Inferior parietal cortex (tissue), 1 donor: ENCODE data around the gene GLI2.
A peak's percentile ranks its signal among the peaks of the same experiment; 100 is the strongest.

ENCODE experiments used
- DNase-seq: peaks from one replicate; pipeline ENCODE4 v3.0.0-alpha.2; 2016; ENCODE audit errors: extremely low spot score

The GLI2 gene

DNA sequence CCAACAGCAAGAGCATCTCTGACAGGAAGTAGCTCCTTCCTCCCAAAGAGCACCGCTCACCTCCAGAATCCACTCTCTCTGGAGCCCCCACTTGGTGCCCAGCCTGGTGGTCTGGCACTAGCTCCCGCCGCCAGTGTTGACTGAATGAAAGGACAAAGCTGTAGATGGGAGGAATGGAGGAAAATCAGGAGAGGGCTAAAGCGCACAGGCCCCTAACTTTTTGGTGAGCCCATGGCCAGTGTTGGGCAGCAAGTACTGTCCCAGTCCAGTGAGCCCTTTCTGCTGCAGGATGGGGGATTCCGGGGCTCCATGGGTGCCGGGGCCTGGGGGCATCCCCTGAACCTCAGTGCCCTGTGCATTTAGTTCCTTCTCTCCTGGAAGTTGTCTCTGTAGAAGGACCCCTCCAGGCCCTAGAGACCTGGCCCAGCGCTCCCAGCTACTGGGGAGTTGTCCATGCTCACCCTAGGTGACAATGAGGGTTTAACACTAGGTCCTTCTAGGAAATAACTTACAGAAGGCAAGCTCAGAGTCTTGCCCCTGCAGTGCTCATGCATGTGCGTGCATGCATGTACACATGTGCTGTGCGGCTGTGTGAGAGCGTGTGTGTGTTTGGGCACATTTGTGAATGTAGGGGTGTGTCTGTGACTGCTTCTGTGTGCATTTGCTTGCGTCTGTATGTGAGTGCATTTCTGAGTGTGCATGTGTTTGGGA lies 33.6 kb downstream of the GLI2 start:
- DNase-seq: no peak

DNA sequence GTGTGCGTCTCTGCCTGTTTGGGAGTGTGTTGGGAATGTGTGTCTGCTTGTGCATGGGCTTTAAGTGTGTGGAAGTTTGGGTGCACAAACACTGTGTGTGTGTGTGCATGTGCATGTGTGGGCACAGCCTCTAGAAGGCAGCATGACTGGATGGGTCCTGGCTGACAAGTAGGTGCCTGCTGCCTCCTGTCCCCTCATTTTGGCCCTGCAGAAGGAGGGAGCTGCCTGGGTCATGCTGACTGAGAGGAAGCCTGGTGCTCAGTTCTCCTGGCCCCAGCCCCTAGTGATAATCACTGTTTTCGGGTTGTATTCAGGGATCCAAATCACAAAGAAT lies 34.1 kb downstream of the GLI2 start:
- no peak for DNase-seq

DNA sequence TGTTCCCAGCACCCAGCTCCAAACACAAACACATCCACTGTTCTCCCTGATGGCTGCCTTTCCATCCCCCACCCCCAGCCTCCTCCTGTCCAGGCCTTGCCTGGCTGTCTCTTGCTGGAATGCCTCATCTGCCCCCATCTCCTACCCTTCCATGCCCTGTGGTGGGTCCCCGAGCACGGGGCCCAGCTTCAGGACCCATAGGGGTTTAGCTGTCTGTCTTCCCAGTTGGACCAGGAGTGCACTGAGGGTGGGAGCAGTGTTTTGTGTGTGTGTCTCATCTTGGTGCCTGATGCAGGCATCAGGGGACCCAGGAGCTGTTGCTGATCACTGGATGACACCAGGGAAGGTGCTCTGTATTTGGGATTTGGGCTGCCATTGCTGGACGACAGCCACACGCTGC lies 34.5 kb downstream of the GLI2 start:
- no peak for DNase-seq

DNA sequence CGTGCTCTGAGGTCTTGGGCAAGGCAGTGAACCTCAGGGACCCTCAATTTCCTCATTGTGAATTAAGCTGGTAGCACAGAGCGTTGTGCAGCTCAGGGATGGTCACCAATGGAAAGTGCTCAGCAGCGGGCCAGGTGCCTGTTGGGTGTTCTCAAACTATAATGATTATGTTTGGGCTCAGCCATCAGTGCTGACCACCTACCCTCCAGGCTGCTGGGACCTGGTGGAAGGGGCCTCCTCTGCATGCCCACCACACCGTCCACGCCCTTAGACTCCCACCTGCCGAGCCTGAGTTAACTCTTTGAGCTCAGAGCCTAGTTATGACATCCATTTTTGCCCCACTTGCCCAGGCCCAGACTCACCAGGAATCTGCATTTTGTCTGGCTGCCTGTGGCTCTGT lies 35.0 kb downstream of the GLI2 start:
- no peak for DNase-seq

DNA sequence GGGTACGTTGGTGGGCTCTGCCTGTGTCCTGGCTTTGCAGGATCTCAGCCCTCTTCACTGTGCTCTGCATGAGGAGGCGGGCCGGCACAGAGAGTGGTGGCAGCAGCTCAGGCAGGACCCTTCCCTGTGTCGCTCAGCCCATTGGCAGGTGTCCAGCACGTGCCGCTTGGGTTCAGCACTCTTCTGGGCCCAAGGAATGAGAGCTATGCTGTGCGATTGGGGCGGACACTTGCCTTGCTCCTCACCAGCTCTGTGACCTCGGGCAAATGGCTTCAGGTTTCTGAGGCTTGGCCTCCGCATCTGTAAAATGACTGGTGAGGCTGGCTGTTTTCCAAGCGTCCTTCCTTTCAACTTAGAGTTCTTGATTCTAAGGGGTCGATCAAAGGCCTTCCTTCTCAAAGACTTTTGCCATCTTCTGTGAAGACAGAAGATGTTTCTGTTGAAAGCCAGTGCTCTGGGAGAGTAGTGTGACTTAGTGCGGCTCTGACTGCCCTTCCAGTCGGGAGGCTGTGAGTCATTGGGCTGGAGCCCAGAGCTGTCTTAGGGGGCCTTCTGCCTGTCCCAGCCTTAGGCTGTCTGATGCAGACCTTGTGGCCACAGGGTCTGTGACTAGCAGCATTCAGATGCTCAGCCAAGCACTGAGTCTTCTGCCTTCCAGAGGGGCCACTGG lies 35.6 kb downstream of the GLI2 start:
- no peak for DNase-seq

DNA sequence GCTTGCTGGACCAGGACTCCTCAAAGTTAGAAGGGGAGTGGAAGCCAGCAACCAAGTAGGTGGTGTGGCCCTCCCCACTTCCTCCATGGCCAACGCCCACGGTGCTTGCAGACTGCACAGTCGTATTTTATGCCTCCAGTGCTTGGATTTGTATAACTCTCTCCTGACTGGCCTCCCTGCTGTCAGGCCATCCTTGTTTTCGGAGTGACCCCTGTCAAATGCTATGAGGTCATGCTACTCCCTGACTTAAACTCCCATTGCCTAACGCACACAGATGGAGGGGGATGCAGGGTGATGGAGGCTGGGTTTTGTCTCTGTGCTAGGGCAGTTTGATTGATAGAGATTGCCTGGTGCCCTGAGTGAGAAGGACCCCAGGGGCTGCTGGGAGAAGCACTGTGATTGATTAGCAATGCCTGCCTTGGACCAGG lies 36.1 kb downstream of the GLI2 start:
- DNase-seq: no peak

DNA sequence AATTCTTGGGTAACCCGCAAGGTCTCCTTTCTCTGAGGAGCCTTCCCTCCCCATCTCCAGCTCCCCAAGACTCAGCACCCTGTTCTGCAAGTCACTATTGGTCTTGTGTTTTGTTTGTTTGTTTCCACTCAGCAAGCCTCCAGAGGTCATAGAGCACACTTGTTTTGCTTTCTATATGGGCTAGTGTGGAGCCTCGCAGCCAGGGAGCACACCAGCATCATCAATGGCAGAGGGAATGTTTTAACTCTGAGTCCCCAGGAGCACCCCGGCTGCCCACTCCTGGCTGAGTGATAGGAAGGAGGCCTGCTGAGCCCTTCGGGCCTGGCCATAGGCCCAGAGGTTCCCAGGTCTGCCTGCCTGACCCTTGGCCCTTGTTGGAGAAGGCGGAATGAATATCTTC lies 36.6 kb downstream of the GLI2 start:
- DNase-seq: no peak

DNA sequence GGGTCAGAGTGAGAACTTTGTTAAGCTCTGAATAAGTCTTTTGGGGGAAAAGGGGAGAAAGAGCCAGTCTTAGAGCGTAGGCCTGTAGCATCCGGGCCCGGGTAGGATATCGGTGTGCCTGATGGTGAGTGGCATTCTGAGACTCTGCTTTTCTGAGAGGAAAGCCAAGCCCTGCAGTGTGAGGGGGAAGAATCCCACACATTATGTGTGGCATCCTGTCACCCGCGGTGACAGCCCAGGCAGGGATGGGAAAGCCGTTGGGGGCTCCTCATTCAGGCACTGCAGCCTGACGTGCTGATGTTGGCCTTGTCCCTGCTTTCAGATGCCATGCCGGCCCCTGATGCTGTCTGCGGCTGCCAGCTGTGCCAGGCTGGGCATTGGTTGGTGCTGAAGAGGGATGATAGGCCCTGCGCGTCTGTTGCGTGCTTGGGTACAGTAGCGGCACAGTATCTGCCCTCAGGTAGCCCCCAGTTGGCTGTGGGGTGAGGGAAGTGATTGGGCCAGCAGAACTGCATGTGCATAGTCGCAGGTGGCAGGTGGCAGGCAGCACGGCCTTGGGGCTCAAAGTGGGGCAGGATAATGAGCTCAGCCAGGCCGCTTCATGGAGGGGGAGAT lies 37.6 kb downstream of the GLI2 start:
- DNase-seq: no peak

DNA sequence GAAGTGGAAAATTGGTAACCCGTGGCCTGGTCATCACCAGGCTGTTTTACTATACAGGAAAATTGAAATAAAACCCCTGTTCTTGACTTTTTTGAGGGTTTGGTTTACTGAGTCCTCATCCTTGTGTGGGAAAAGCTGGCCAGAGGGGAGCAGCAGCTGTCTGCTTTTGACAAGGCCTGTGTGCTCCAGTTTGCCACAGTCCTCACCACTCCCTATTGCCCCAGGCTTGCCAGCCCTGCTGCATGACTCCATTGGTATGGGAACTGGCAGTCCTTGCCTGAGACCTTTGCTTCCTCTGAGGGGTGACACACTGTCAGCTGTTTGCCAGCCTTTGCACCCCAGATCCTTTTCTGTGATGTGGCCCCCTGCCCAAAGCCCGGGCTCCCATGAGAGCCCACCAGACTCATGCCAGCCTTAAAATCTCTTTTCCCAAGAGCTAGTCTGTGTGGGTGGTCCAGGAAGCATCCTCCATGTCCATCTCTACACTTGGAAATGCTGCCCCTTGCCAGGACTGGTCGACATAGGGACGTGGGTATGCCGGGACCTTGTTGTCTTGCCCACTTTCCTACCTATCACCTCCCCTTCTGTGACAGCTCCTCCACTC lies 39.0 kb downstream of the GLI2 start:
- no peak for DNase-seq

DNA sequence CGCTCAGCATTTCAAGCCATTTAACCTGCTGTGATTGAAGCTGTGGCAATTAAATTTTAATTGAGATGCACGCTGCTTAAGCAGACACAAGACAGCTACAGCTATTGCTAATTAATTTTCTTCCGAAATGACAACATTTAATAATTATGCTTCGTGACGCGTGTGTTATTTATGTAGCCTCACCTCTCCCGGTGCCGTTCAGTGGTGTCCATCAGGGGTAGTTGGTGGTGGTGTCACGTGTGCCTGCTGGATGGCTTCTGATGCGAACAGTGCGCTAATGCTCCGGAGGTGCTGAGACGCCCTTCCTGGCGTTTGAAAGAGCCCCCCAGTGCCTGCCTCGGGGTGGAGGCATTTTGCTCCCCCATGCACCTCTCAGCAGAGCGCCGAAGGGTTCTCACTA lies 39.5 kb downstream of the GLI2 start:
- no peak for DNase-seq

DNA sequence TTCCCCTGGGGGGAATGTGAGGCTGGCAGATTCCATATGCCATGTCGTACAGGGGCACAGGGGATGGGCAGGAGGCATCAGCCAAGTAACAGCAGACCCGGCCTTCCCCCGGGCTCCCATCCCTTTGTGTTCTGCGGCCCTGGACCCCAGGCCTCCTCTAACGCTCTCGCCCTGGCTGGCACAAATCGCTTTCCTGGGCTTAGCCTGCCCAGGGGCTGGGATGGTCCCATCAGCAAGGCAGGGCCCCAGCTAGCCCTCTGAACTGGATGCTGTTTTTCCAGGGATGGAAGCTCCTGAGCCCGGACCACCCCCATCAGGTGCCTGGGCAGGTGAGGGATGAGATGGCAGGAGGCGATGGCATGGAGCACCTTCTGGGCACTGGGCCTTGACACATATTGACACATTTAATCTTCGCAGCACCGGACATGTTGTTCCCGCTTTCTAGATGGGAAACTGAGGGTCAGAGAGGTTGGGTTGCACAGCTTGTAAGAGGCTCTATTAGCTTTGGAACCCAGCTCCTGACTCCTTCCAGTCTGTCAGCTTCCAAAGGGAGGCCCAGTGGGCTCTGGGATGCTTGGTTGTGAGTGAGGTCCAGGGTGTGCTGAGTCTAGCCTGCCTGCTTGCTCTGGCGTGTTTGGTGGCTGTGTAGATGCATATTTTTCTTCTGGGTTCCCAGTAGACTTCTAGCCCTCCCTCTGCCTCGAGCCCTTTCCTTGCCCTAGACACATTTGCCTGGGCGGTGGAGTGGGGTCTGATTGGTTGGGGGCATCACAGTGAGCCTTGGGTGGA lies 40.3 kb downstream of the GLI2 start:
- no peak for DNase-seq

DNA sequence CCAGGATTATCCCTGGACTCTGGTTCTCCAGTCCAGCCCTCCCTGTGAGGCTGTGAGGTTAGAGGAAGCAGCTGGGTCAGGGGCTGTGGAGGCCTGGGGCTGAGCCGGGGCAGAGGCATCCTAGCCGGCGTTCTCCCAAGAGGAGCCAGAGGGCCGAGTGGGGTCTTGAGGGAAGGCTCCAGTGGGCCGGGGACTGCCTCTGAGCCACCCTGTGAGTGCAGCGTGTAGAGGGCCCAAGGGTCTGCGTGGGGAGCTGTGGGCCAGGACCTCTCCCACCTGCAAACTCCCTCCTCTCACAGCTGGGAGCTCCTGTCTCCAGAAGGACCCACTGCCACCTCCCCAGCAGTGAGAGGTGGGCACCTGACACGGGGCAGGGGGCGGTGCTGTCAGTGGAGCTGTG lies 41.0 kb downstream of the GLI2 start:
- DNase-seq: no peak

DNA sequence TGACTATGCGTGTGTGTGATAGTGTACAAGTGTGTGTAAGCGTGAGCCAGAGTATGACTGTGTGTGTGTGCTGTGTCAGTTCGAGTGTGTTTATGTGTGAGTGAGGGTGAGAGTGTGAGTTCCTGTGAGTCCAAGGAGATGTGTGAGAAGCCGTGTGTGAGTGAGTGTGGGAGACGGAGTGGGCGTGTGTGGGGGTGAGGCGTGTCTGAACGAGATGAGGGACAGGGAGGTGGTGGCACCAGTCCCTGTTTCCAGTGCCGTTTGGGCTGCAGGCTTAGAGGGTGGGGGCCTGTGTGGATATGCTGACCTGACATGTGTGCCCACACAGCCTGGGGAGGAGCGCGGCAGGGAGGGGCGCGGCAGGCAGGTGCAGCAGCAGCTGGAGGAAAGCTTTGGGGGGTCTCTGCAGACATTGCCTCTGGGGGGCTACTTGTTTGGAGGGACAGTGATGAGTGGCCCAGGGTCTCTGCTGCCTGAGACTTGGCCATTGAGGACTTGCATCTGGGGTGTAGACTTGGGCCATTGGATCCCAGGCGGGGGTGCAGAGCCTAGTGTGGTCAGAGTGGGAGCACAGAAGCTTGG lies 41.6 kb downstream of the GLI2 start:
- no peak for DNase-seq

DNA sequence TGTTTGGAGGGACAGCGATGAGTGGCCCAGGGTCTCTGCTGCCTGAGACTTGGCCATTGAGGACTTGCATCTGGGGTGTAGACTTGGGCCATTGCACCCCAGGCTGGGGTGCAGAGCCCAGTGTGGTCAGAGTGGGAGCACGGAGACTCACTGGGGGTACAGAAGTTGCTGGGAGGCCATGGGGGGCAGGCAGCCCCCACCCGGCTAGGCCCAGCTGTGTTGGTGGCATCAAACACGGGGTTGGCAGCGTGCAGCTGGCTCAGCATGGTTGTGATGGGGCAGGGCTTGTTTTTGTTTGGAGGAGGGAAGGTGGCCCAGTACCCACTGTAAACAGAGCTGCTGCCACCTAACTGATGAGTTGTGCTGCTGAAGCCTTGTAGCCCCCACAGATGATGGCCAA lies 42.1 kb downstream of the GLI2 start:
- no peak for DNase-seq

DNA sequence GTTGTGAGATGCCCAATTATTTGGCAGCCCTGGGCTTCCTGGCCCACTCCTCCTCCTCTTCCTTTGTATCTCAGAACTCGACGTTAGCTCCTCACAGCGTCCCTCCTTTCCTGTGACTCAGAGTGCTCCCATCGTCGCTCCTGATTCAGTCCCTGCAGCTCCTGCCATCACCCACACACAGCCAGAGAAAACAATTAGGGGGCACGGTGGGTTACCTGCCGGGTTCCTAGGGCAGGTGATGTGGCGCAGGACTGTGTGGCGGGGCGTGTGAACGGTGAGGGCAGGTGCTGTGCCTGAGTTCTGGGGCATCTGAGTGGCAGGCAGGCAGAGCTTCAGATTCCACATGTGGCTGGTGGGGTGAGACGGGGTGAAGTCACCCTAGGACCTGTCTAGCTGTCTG lies 42.6 kb downstream of the GLI2 start:
- no peak for DNase-seq

DNA sequence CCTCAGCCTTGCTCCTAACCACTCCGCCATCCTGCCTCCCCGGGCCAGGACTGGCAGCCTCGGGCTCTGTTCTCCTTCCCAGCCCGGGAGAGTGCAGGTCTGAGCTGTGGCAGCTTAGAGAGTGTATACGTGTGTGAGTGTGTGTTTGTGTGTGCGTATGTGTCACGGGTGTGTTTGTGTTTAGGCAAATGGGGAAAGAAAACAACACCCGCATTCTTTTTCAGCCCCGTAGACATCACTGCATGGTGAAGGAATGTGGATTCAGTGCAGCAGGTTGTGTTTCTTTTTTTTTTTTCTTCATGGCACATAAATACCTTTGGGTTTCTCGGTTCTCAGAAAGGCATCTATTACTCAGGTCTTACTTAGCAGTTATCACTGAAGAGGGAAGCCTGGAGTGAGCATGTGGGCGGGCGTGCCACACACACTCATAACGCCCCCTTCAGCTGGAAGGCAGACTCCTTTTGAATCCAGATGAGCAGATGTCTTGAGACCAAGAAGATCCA lies 44.2 kb downstream of the GLI2 start:
- peak; percentile 33 for DNase-seq

DNA sequence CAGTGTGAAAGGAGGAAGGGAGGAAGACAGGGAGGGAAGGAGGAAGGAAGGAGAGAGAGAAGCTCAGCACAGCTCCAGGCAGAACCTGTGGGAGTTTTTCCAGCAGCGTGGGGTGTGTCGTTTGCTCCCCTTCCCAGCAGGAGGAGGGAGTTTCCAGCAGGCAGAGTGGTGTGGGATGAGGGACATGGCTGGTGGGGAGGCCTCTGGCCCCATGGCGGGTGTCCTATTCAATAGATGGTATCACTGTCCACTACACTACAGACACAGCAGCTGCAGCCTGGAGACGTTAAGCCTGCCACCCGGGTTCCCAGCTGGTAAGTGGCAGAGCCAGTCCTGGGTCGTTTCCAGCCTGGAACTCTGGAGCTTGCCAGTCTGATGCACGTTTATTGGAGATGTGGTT lies 44.7 kb downstream of the GLI2 start:
- peak; percentile 13 for DNase-seq

DNA sequence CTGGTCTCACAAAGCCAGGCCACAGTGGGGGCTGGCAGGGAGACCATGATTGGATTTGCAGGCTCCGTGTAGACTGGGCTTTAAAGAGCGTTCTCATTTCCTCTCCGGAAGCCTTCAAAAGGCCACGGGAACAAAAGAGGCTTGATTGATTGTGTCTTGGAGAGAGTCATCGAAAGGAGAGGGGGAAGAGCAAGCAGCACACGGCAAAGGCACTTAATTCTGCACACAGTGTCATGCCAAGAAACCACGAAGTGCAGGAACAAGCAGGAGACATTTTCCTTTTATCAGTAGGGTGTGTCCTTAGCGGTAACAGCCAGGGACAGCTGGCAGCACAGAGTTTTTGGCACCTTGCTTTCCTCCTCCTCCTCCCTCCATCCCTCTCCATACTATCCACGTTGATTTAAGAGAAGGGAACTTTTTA lies 47.7 kb downstream of the GLI2 start:
- no peak for DNase-seq

DNA sequence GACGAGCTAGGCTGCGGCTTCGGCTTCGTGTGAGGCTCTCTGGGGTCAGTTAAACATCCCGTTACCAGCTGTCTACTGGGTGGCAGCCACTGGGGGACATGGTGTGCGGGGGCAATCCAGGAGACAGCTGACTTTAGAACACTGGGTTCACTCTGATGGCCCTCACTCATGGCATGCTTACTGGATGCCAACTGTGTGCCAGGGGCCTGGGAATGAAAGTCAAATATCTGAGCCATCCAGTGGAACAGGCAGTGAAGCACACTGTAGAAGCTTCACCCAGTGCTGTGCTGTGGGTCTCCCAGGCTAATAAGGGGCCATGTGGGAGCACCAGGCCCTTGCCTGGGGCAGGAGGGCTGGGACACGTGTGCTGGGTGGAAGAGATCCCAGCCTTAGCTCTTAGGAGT lies 48.3 kb downstream of the GLI2 start:
- no peak for DNase-seq
